ENCODE data around the gene FER.
"Not testable (repeated sequence)": the region's sequence is repeated elsewhere in the genome, so short reads cannot be mapped to it uniquely, and the experiment has no call there.

FER gene

DNA sequence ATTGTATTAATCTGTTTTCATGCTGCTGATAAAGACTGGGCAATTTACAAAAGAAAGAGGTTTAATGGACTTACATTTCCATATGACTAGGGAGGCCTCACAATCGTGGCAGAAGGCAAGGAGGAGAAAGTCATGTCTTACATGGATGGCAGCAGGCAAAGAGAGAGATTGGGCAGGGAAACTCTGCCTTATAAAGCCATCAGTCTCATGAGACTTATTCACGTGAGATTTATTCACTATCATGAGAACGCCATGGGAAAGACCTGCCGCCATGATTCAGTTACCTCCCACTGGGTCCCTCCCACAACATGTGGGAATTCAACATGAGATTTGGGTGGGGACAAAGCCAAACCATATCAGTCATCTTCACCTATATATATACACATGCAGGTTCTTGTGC is 103.4 kb downstream of the FER start:
- not testable (repeated sequence) for H3K4me1 ChIP-seq (ENCODE audit: insufficient read depth, low read length); H3K4me3 ChIP-seq (ENCODE audit: low read depth in 1 of 2, low read length in 2 of 2); H3K9ac ChIP-seq (ENCODE audit: low read length); H3K27ac ChIP-seq (ENCODE audit: low read depth, low read length); H3K9me3 ChIP-seq (ENCODE audit: low read length); H3K36me3 ChIP-seq (ENCODE audit: insufficient read depth, low read length); H3K27me3 ChIP-seq (ENCODE audit: control insufficient read depth in 1 of 2, insufficient read depth in 2 of 2, low read length in 2 of 2)

DNA sequence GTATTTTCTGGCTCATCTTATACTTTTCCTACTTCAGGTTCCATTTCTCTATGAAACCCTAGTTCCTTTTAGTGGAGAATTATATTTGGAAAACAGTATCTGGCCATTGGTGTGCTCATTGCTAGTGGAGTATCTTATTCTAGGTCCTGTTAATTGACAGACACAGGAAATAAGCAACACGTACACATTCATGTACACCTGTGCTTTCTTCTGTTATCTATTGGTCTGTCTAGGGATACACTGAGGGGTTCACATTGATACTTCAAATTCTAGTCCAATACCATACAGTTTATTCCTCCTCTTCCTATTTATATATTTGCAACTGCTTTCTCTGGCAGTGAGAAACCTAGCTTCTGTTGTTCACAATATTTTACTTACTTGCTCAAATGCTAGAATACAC is 110.2 kb downstream of the FER start:
- Histone ChIP-seq H3K27ac (ENCODE audit: low read depth, low read length) (no peak overlapping the region), H3K36me3 (ENCODE audit: insufficient read depth, low read length) (no peaks in the 10 kb centered on the region), H3K9ac (ENCODE audit: low read length) (no peak overlapping the region), H3K9me3 (ENCODE audit: low read length) (no peaks in the 10 kb centered on the region), H3K4me1 (ENCODE audit: insufficient read depth, low read length) (no peaks in the 10 kb centered on the region), H3K4me3 (ENCODE audit: low read depth in 1 of 2, low read length in 2 of 2) (no peak overlapping the region), H3K27me3 (ENCODE audit: control insufficient read depth in 1 of 2, insufficient read depth in 2 of 2, low read length in 2 of 2) (no peaks in the 10 kb centered on the region)

DNA sequence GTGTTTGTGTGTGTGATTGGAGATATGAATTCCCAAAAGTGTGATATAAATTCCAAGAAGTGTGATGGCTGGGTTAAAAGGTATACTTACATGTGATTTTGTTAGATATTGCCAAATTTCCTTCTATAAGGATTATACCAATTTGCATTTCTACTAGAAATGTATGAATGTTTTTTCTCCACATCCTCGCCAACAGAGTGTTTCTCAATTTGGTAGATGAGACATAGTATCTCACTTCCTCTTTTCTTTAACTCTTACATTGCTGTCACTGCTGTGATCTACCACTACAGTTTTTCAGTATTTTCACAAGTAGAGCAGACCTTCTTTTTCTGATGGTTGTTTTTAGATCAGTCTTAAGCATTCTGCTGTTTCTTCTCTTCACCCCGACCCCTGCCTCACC is 111.3 kb downstream of the FER start:
- no peaks in the 10 kb centered on the region for H3K9me3 ChIP-seq (ENCODE audit: low read length)
- no peak overlapping the region for H3K27ac ChIP-seq (ENCODE audit: low read depth, low read length)
- H3K9ac ChIP-seq (ENCODE audit: low read length): no peak overlapping the region
- no peaks in the 10 kb centered on the region for H3K4me1 ChIP-seq (ENCODE audit: insufficient read depth, low read length)
- H3K36me3 ChIP-seq (ENCODE audit: insufficient read depth, low read length): no peaks in the 10 kb centered on the region
- H3K27me3 ChIP-seq (ENCODE audit: control insufficient read depth in 1 of 2, insufficient read depth in 2 of 2, low read length in 2 of 2): no peaks in the 10 kb centered on the region
- H3K4me3 ChIP-seq (ENCODE audit: low read depth in 1 of 2, low read length in 2 of 2): no peak overlapping the region

DNA sequence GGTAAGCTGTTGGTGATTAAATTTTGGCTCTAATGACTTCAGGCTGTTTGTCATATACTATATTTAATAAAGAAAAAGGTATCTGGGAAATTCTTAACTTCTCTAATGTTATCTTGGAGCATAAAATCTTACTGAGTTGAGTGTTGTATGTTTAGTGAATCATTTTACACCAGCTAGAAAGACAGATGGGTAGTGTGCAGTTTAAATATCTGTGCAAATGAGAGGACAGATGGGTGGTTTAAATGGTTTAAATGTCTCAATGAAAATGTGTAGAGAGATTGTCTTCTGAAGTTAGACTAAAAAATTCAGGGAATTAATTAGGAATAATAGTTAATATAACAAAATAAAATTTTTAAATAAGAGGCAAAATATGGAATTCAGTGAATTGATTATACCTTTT is 114.5 kb downstream of the FER start:
- Histone ChIP-seq H3K4me1 (ENCODE audit: insufficient read depth, low read length) (no peaks in the 10 kb centered on the region), H3K9me3 (ENCODE audit: low read length) (no peaks in the 10 kb centered on the region), H3K36me3 (ENCODE audit: insufficient read depth, low read length) (no peaks in the 10 kb centered on the region), H3K27ac (ENCODE audit: low read depth, low read length) (no peak overlapping the region), H3K27me3 (ENCODE audit: control insufficient read depth in 1 of 2, insufficient read depth in 2 of 2, low read length in 2 of 2) (no peaks in the 10 kb centered on the region), H3K9ac (ENCODE audit: low read length) (no peak overlapping the region), H3K4me3 (ENCODE audit: low read depth in 1 of 2, low read length in 2 of 2) (no peak overlapping the region)

DNA sequence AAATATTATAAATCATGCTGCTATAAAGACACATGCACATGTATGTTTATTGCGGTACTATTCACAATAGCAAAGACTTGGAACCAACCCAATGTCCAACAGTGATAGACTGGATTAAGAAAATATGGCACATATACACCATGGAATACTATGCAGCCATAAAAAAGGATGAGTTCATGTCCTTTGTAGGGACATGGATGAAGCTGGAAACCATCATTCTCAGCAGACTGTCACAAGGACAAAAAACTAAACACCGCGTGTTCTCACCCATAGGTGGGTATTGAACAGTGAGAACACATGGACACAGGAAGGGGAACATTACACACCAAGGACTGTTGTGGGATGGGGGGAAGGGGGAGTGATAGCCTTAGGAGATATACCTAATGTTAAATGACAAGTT is 118.4 kb downstream of the FER start:
- not testable (repeated sequence) for H3K4me3 ChIP-seq (ENCODE audit: low read depth in 1 of 2, low read length in 2 of 2); H3K27ac ChIP-seq (ENCODE audit: low read depth, low read length); H3K27me3 ChIP-seq (ENCODE audit: control insufficient read depth in 1 of 2, insufficient read depth in 2 of 2, low read length in 2 of 2); H3K9me3 ChIP-seq (ENCODE audit: low read length); H3K4me1 ChIP-seq (ENCODE audit: insufficient read depth, low read length); H3K9ac ChIP-seq (ENCODE audit: low read length)
- H3K36me3 ChIP-seq (ENCODE audit: insufficient read depth, low read length): peaks cover 11% of the 10 kb centered on the region

DNA sequence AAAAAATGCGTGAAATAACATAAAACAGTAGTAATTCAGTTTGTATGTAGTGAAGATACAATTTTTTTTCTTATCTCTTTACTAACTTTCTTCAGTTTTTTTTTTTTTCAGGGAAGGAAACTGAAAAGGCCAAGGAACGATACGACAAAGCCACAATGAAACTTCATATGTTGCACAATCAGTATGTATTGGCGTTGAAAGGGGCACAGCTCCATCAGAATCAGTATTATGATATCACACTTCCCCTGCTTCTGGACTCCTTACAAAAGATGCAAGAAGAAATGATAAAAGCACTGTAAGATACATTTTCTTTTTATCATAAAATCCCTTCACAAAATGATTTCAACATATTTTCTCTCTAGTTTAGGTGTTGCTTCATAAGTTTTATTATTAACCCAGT is 120.0 kb downstream of the FER start:
- peaks cover 11% of the 10 kb centered on the region for H3K36me3 ChIP-seq (ENCODE audit: insufficient read depth, low read length)
- H3K27ac ChIP-seq (ENCODE audit: low read depth, low read length): no peak overlapping the region
- H3K9me3 ChIP-seq (ENCODE audit: low read length): no peaks in the 10 kb centered on the region
- no peaks in the 10 kb centered on the region for H3K4me1 ChIP-seq (ENCODE audit: insufficient read depth, low read length)
- H3K4me3 ChIP-seq (ENCODE audit: low read depth in 1 of 2, low read length in 2 of 2): no peak overlapping the region
- no peaks in the 10 kb centered on the region for H3K27me3 ChIP-seq (ENCODE audit: control insufficient read depth in 1 of 2, insufficient read depth in 2 of 2, low read length in 2 of 2)
- no peak overlapping the region for H3K9ac ChIP-seq (ENCODE audit: low read length)

DNA sequence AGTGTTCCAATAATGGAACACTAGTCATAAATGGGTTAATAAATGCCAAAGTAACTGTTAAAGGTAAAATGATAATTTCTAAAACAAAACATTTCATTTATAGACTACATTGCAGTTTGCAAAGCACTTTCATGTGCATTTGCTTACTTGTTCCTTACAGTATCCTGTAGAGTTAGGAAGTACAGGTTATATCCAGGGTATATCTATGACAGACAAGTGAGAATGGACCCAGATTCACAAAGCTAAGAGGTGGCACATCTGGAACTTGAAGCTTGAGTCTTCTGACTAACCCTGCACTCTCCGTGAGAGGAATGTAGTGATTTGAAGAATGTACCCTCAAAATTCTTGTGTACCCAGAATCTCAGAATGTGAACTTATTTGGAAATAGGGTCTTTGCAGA is 121.4 kb downstream of the FER start:
- no peaks in the 10 kb centered on the region for H3K9me3 ChIP-seq (ENCODE audit: low read length)
- H3K27me3 ChIP-seq (ENCODE audit: control insufficient read depth in 1 of 2, insufficient read depth in 2 of 2, low read length in 2 of 2): no peaks in the 10 kb centered on the region
- no peak overlapping the region for H3K4me3 ChIP-seq (ENCODE audit: low read depth in 1 of 2, low read length in 2 of 2)
- no peak overlapping the region for H3K9ac ChIP-seq (ENCODE audit: low read length)
- peaks cover 11% of the 10 kb centered on the region for H3K36me3 ChIP-seq (ENCODE audit: insufficient read depth, low read length)
- H3K27ac ChIP-seq (ENCODE audit: low read depth, low read length): no peak overlapping the region
- H3K4me1 ChIP-seq (ENCODE audit: insufficient read depth, low read length): no peaks in the 10 kb centered on the region

DNA sequence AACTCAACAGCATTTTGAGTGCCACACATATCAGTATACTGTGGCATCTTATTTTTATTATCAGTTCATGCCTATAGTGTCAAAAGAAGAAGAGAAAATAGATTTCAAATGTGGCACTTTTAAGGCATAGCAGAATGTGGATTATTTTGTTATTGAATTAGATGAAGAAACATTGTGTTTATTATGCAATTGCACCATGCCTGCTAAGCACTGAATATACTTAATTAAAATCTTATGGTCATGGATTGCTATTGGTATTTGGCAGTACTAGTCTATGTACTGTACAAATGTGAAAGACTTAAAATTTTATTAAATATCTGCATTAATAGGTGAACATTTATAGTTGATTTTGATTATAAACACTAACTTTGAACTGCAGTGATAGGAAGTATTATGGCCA is 128.8 kb downstream of the FER start:
- Histone ChIP-seq H3K27ac (ENCODE audit: low read depth, low read length) (no peak overlapping the region), H3K9me3 (ENCODE audit: low read length) (no peaks in the 10 kb centered on the region), H3K9ac (ENCODE audit: low read length) (no peak overlapping the region), H3K27me3 (ENCODE audit: control insufficient read depth in 1 of 2, insufficient read depth in 2 of 2, low read length in 2 of 2) (no peaks in the 10 kb centered on the region), H3K36me3 (ENCODE audit: insufficient read depth, low read length) (no peaks in the 10 kb centered on the region), H3K4me3 (ENCODE audit: low read depth in 1 of 2, low read length in 2 of 2) (no peak overlapping the region), H3K4me1 (ENCODE audit: insufficient read depth, low read length) (no peaks in the 10 kb centered on the region)

DNA sequence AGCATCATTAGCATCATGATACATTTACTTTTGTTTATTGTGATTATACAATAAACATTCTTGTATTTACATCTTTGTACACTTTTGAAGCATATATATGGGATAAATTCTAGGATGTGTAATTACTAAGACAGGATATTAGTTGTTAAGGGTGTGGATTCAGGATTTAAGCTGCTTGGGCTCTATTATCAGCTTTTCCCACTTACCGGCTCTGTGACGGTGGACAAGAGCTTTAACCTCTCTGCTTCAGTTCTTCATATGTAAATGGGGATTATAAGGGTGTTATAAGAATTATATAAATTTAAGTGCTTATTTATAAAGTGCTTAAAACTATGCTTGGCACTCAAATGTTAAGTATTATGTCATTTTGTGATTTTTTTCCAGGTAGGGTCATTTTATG is 131.1 kb downstream of the FER start:
- Histone ChIP-seq H3K9ac (ENCODE audit: low read length) (no peak overlapping the region), H3K27ac (ENCODE audit: low read depth, low read length) (no peak overlapping the region), H3K36me3 (ENCODE audit: insufficient read depth, low read length) (no peaks in the 10 kb centered on the region), H3K4me3 (ENCODE audit: low read depth in 1 of 2, low read length in 2 of 2) (no peak overlapping the region), H3K4me1 (ENCODE audit: insufficient read depth, low read length) (no peaks in the 10 kb centered on the region), H3K27me3 (ENCODE audit: control insufficient read depth in 1 of 2, insufficient read depth in 2 of 2, low read length in 2 of 2) (no peaks in the 10 kb centered on the region), H3K9me3 (ENCODE audit: low read length) (no peaks in the 10 kb centered on the region)

DNA sequence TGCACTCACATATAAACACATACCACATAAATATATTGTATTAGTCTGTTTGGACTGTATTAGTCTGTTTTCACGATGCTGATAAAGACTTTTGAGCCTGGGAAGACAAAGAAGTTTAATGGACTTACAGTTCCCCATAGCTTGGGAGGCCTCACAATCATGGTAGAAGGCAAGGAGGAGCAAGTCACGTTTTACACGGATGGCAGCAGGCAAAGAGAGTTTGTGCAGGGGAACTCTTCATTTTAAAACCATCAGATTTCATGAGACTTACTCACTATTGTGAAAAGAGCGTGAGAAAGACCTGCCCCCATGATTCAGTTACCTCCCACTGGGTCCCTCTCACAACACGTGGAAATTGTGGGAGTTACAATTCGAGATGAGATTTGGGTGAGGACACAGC is 133.4 kb downstream of the FER start:
- H3K27ac ChIP-seq (ENCODE audit: low read depth, low read length): no peak overlapping the region
- H3K9ac ChIP-seq (ENCODE audit: low read length): no peak overlapping the region
- no peaks in the 10 kb centered on the region for H3K36me3 ChIP-seq (ENCODE audit: insufficient read depth, low read length)

DNA sequence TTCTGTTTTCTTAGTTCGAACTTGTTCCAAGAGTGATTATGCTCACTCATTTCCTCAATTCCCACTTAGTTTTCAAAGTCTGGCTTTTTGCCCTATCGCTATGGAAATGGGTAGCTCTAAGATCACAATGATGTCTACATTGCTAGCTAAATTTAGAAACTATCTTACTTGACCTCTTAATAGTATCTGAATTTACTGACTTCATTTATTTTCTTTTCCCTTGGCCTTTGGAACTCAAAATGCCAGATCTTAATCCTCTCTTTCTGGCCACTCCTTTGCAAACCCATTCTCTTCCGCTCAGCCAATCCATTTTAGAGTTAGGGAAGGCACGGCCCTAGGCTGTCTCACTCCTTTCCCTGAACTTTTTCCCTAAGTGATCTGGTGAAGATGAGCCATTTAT is 137.0 kb downstream of the FER start:
- H3K27ac ChIP-seq (ENCODE audit: low read depth, low read length): no peak overlapping the region
- H3K9me3 ChIP-seq (ENCODE audit: low read length): no peaks in the 10 kb centered on the region
- H3K4me1 ChIP-seq (ENCODE audit: insufficient read depth, low read length): no peaks in the 10 kb centered on the region

More for the DNA sequence above, 133.4 kb downstream of the FER start:
- H3K4me1 ChIP-seq (ENCODE audit: insufficient read depth, low read length): no peaks in the 10 kb centered on the region
- H3K27me3 ChIP-seq (ENCODE audit: control insufficient read depth in 1 of 2, insufficient read depth in 2 of 2, low read length in 2 of 2): no peaks in the 10 kb centered on the region
- no peak overlapping the region for H3K4me3 ChIP-seq (ENCODE audit: low read depth in 1 of 2, low read length in 2 of 2)
- H3K9me3 ChIP-seq (ENCODE audit: low read length): no peaks in the 10 kb centered on the region

DNA sequence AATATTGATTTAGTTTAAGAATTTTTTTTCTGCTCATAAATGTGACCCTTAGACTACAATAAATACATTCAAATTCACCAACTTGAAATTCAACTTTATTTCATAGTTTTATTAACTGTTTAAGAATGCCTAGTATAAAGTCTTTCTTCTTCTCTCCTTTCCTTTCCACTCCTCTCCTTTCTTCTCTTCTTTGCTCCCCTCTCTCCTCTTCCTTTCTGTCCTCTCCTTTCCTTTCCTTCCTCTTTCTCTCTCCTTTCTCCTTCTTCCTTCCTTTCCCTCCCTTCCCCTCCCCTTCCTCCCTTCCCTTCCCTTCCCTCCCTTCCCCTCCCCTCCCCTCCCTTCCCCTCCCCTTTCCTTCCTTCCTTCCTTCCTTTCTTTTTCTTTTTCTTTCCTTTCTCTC is 150.6 kb downstream of the FER start:
- no peak overlapping the region for H3K4me3 ChIP-seq (ENCODE audit: low read depth in 1 of 2, low read length in 2 of 2)
- H3K4me1 ChIP-seq (ENCODE audit: insufficient read depth, low read length): no peaks in the 10 kb centered on the region
- no peaks in the 10 kb centered on the region for H3K27me3 ChIP-seq (ENCODE audit: control insufficient read depth in 1 of 2, insufficient read depth in 2 of 2, low read length in 2 of 2)
- H3K9me3 ChIP-seq (ENCODE audit: low read length): no peaks in the 10 kb centered on the region
- no peak overlapping the region for H3K9ac ChIP-seq (ENCODE audit: low read length)
- no peak overlapping the region for H3K27ac ChIP-seq (ENCODE audit: low read depth, low read length)
- peaks cover 5% of the 10 kb centered on the region for H3K36me3 ChIP-seq (ENCODE audit: insufficient read depth, low read length)

More for the DNA sequence above, 137.0 kb downstream of the FER start:
- no peaks in the 10 kb centered on the region for H3K27me3 ChIP-seq (ENCODE audit: control insufficient read depth in 1 of 2, insufficient read depth in 2 of 2, low read length in 2 of 2)
- H3K36me3 ChIP-seq (ENCODE audit: insufficient read depth, low read length): no peaks in the 10 kb centered on the region
- H3K9ac ChIP-seq (ENCODE audit: low read length): no peak overlapping the region
- no peak overlapping the region for H3K4me3 ChIP-seq (ENCODE audit: low read depth in 1 of 2, low read length in 2 of 2)

All from muscle layer of colon (tissue), 2 donors.